Adipocyte (in vitro differentiated cells): Measurements from ENCODE around the gene TSC22D1.

Experiments
- DNase-seq: peaks from one replicate; pipeline ENCODE4 v3.0.0-alpha.2; 2015; ENCODE audit warnings: low read depth
- H3K27me3 ChIP-seq: replicated peaks from 2 replicates; pipeline ENCODE4 v1.7.0; 2013; ENCODE audit warnings: mild to moderate bottlenecking, low read length, moderate library complexity; ENCODE audit not compliant: control insufficient read depth, insufficient read depth
- H3K36me3 ChIP-seq: 2 replicates; pipeline ENCODE4 v1.7.0; 2013; ENCODE audit warnings: low read length, mild to moderate bottlenecking, moderate library complexity; ENCODE audit not compliant: control insufficient read depth, insufficient read depth, severe bottlenecking
- H3K4me1 ChIP-seq: 2 replicates; pipeline ENCODE4 v1.7.0; 2013; ENCODE audit warnings: mild to moderate bottlenecking, low read length, moderate library complexity; ENCODE audit not compliant: control insufficient read depth, insufficient read depth
- H3K4me3 ChIP-seq: 2 replicates; pipeline ENCODE4 v1.7.0; 2013; ENCODE audit warnings: mild to moderate bottlenecking, low read length, moderate library complexity
- H3K9ac ChIP-seq: 2 replicates; pipeline ENCODE4 v1.7.0; 2013; ENCODE audit warnings: mild to moderate bottlenecking, low read length, moderate library complexity
- H3K9me3 ChIP-seq: 2 replicates; pipeline ENCODE4 v1.7.0; 2013; ENCODE audit warnings: mild to moderate bottlenecking, low read length, moderate library complexity; ENCODE audit not compliant: control insufficient read depth

TSC22D1 gene

DNA sequence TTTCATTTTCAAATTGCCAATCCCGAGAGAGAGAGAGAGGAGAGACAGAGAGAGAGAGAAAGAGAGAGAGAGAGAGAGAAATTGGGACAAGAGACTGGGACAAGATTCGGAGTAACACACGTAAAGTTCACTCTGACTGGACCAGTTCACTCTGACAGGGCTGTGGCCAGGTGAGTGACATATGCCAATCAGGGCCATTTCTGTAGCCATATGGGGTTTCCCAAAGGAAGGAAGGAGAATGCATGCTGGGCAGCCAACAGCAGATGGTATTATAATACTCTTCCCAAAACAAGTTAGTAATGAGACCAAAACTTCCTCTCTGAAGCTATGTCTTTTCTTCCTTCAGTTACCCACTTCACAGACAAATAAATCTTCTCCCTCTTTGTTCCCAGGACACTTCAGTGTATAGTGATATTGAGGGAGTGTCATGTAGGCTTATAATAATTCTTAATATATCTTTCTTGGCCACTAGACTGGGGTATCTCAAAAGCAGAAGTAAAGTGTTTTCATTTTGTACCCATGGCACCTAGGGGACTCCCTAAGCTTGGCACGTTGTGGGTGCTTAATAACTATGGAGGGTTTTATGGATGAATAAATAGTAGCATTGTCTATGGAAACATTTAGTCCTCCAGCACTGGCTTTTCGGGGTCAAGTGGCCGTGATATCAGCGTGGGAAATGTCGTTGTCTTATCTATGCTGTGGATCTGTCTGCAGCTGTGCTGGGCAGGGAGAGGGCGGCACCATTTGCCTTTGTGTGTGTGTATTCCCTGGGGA lies 150.9 kb downstream of the TSC22D1 start:
- H3K4me1 ChIP-seq: no peaks in the 10 kb centered on the region
- peaks cover 6% of the 10 kb centered on the region for H3K27me3 ChIP-seq
- no peak overlapping the region for H3K4me3 ChIP-seq
- H3K36me3 ChIP-seq: no peaks in the 10 kb centered on the region
- DNase-seq: no peak
- H3K9ac ChIP-seq: no peak overlapping the region
- peaks cover 6% of the 10 kb centered on the region for H3K9me3 ChIP-seq

- peaks cover 6% of the 10 kb centered on the region for H3K27me3 ChIP-seq
- no peak overlapping the region for H3K9ac ChIP-seq
- no peak overlapping the region for H3K4me3 ChIP-seq
- no peaks in the 10 kb centered on the region for H3K4me1 ChIP-seq
- DNase-seq: no peak
- H3K9me3 ChIP-seq: peaks cover 6% of the 10 kb centered on the region
- no peaks in the 10 kb centered on the region for H3K36me3 ChIP-seq
Observed at GRCh38 chr13:44423824-44424223, 152.3 kb downstream of the TSC22D1 start.

- peaks cover 6% of the 10 kb centered on the region for H3K9me3 ChIP-seq
- H3K9ac ChIP-seq: no peak overlapping the region
- no peak overlapping the region for H3K4me3 ChIP-seq
- H3K36me3 ChIP-seq: no peaks in the 10 kb centered on the region
- H3K27me3 ChIP-seq: peaks cover 6% of the 10 kb centered on the region
- H3K4me1 ChIP-seq: no peaks in the 10 kb centered on the region
- no peak for DNase-seq
Observed at GRCh38 chr13:44422755-44423643, 153.1 kb downstream of the TSC22D1 start.

- Histone ChIP-seq H3K4me1 (no peaks in the 10 kb centered on the region), H3K36me3 (no peaks in the 10 kb centered on the region), H3K9me3 (no peaks in the 10 kb centered on the region), H3K4me3 (no peak overlapping the region), H3K9ac (no peak overlapping the region), H3K27me3 (peaks cover 9% of the 10 kb centered on the region)
- no peak for DNase-seq
Observed at GRCh38 chr13:44421853-44422525, 154.1 kb downstream of the TSC22D1 start.

- DNase-seq: no peak
- no peak overlapping the region for H3K9ac ChIP-seq
- H3K27me3 ChIP-seq: peaks cover 13% of the 10 kb centered on the region
- H3K4me3 ChIP-seq: no peak overlapping the region
- H3K9me3 ChIP-seq: no peaks in the 10 kb centered on the region
- no peaks in the 10 kb centered on the region for H3K4me1 ChIP-seq
- H3K36me3 ChIP-seq: no peaks in the 10 kb centered on the region
Observed at GRCh38 chr13:44420376-44421220, 155.5 kb downstream of the TSC22D1 start.

GRCh38 chr13:44417876-44418275 lies 158.3 kb downstream of the TSC22D1 start:
- no peak overlapping the region for H3K9ac ChIP-seq
- H3K9me3 ChIP-seq: no peaks in the 10 kb centered on the region
- H3K27me3 ChIP-seq: peaks cover 13% of the 10 kb centered on the region
- no peak overlapping the region for H3K4me3 ChIP-seq
- H3K4me1 ChIP-seq: no peaks in the 10 kb centered on the region
- H3K36me3 ChIP-seq: no peaks in the 10 kb centered on the region
- no peak for DNase-seq

DNA sequence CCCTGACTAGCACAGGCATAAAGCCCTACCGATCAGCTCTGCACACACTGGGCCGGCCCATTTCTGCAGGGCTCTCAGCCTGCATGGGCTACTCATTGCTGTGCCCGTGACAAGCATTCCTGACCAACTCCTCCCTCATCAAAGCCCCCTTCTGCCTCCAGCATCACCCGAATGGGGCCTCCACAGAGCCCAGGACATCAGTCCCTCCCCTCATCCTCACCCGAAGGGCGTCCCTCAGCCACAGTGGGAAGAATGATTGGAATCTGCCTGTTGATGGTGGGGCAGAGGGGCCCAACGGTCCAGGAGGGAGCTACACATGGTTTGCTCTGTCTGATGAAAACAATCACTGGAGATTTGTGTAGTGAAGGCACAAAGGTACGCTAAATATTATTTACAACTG lies 158.7 kb downstream of the TSC22D1 start:
- Histone ChIP-seq H3K9ac (no peak overlapping the region), H3K27me3 (peaks cover 8% of the 10 kb centered on the region), H3K9me3 (no peaks in the 10 kb centered on the region), H3K4me3 (no peak overlapping the region), H3K4me1 (no peaks in the 10 kb centered on the region), H3K36me3 (no peaks in the 10 kb centered on the region)
- no peak for DNase-seq

- no peaks in the 10 kb centered on the region for H3K4me1 ChIP-seq
- DNase-seq: no peak
- H3K36me3 ChIP-seq: no peaks in the 10 kb centered on the region
- no peaks in the 10 kb centered on the region for H3K9me3 ChIP-seq
- H3K27me3 ChIP-seq: peaks cover 6% of the 10 kb centered on the region
- no peak overlapping the region for H3K9ac ChIP-seq
- no peak overlapping the region for H3K4me3 ChIP-seq
Observed at GRCh38 chr13:44416744-44417143, 159.4 kb downstream of the TSC22D1 start.

DNA sequence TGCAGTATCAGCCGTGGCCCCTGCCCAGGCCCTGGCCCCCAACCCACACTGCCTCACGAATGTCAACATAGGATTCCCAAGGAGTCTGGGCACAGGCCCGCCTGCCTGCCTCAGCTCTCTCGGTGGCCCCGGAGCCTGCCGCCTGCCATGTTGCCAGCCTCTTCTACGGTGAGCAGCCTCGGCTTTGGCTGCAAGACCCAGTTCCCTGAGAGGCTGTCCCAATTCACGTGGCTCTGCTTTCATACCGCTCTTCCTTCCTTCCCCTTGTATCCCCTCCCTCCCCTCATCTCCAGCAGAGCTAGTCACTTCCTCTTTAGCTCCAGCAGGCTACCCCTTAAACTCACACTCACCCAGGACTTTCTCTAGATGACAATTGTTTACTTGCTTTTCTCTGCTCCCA lies 159.8 kb downstream of the TSC22D1 start:
- H3K4me3 ChIP-seq: no peak overlapping the region
- no peak for DNase-seq
- H3K9ac ChIP-seq: no peak overlapping the region
- no peaks in the 10 kb centered on the region for H3K9me3 ChIP-seq
- H3K27me3 ChIP-seq: peaks cover 6% of the 10 kb centered on the region
- H3K4me1 ChIP-seq: no peaks in the 10 kb centered on the region
- H3K36me3 ChIP-seq: no peaks in the 10 kb centered on the region

DNA sequence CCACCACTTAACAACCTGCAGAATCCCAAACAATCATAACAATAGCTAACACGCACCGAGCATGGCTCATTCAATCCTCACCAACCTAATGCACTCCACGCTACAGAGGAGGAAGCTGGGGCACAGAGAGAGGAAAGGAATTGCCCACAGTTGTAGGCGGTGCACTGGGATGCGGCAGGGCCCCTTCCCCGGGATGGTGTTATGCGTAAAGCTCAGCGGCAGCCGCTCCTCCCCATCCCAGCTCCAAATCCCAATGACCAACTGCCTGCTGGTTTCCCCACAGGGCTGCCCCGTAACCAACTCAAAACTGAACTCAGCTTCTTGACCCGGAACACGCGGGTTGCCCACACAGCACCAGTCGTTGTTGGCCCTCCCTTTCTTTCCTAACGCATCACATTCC lies 160.3 kb downstream of the TSC22D1 start:
- Histone ChIP-seq H3K36me3 (no peaks in the 10 kb centered on the region), H3K9ac (no peak overlapping the region), H3K27me3 (peaks cover 6% of the 10 kb centered on the region), H3K9me3 (no peaks in the 10 kb centered on the region), H3K4me3 (no peak overlapping the region), H3K4me1 (no peaks in the 10 kb centered on the region)
- DNase-seq: no peak
